ENCODE results near the gene VGLL4.

The VGLL4 gene

DNA sequence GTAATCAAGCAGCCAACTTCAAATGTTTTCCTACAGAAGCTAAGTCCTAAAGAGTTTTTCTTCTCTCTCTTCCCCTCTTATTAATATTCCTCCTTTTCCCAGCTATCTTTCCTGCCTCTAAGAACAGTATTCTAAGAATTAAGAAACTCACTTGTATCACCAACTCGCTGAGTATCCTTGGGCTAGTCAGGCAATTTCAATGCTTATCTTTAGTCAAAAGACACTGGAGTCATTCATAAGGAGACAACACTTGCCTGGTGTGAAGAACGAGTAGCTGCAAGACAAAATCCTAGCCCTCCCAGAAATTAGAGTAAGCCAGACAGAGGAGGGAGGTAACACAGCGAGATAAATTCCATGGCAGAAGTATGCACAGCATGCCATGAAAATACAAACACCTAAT is 10.7 kb downstream of the VGLL4 start:
- no peak for DNase-seq (ENCODE audit: low read depth)
- H3K4me3 ChIP-seq (ENCODE audit: low read depth, low read length): no peak overlapping the region

DNA sequence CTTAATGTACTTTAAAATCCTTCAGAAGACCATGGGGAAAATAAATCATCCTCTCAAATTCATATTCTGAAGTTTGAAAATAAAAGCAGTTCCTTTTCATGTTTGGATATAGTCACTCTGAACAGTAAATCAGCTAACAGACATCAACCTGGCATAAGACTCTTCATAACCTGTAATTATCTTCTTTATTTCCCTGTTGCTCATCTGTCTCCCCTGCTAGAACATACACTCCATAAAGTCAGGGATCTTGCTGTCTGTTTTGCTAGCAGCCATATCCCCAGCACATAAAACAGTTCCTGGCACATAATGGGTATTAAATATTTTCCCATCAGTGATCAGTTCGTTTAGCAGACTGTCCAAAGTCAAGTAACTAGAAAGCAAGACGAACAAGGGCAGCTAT is 11.2 kb downstream of the VGLL4 start:
- no peak overlapping the region for H3K4me3 ChIP-seq (ENCODE audit: low read depth, low read length)
- DNase-seq (ENCODE audit: low read depth): no peak

DNA sequence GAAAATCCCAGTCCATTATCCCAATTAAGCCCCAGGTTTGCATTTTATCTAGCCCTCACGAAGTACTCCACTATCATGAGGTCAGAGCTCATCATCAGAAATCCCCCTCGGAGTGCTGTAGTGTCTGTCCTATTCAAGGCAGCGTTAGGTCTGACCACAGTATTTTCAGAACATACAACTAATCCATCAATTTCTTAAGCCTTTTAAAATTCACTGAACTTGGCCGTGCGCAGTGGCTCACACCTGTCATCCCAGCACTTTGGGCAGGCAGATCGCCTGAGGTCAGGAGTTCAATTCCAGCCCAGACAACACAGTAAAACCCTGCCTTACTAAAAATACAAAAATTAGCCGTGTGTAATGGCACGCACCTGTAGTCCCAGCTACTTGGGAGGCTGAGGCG is 11.9 kb downstream of the VGLL4 start:
- H3K4me3 ChIP-seq (ENCODE audit: low read depth, low read length): no peak overlapping the region
- DNase-seq (ENCODE audit: low read depth): no peak

- no peak for DNase-seq (ENCODE audit: low read depth)
- no peak overlapping the region for H3K4me3 ChIP-seq (ENCODE audit: low read depth, low read length)
These were observed 14.0 kb downstream of the VGLL4 start for GRCh38 chr3:11629716-11630115.

GRCh38 chr3:11627612-11628011 is 16.1 kb downstream of the VGLL4 start:
- no peak for DNase-seq (ENCODE audit: low read depth)

DNA sequence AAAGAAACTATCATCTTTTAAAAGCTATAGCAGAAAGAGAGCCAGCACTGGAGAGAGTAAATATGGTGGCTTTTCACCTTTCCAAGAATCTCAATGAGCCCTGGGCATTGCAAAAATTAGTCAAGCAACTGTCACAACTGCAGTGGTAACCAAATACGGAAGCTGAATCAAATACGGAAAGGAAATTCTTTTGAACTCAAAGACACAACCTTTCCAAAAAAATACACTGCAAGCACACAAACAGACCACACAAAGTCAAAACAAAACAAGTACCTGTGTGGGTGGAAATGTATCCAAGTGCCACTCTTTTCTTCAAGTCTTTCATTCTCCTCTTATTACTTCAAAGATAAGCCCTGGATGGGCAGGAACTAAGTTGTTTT is 17.6 kb downstream of the VGLL4 start:
- no peak overlapping the region for H3K4me3 ChIP-seq (ENCODE audit: low read depth, low read length)
- no peak for DNase-seq (ENCODE audit: low read depth)

More at GRCh38 chr3:11627612-11628011, 16.1 kb downstream of the VGLL4 start:
- H3K4me3 ChIP-seq (ENCODE audit: low read depth, low read length): no peak overlapping the region

DNA sequence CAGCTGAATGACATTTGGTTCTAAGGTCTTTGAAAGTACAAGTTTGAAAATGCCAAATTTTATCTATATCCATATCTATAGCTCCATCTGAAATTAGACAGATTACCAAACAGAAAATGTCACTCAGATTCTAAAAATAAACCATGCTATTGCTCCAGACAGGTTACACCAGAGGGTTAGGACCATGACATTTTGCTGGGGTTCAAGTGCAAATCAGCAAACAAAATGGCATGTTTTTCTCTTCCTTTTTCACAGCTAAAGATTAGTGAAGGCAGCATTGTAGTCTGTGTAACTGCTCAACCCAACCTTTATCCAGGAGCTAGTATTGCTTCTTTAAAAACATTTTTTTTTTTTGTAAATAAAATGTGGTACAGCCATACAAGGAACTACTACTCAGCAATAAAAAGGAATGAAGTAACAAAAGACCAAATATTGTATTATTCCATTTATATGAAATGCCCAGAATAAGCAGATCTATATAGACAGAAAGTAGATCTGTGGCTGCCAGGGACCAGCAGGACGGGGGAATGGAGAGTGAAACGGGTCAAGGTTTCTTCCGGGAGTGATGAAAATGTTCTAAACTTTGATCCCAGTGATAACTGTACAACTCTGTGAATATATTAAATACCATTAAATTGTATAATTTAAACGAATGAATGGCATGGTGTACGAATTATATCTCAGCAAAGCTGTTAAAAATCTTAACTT is 18.2 kb downstream of the VGLL4 start:
- no peak overlapping the region for H3K4me3 ChIP-seq (ENCODE audit: low read depth, low read length)
- no peak for DNase-seq (ENCODE audit: low read depth)

DNA sequence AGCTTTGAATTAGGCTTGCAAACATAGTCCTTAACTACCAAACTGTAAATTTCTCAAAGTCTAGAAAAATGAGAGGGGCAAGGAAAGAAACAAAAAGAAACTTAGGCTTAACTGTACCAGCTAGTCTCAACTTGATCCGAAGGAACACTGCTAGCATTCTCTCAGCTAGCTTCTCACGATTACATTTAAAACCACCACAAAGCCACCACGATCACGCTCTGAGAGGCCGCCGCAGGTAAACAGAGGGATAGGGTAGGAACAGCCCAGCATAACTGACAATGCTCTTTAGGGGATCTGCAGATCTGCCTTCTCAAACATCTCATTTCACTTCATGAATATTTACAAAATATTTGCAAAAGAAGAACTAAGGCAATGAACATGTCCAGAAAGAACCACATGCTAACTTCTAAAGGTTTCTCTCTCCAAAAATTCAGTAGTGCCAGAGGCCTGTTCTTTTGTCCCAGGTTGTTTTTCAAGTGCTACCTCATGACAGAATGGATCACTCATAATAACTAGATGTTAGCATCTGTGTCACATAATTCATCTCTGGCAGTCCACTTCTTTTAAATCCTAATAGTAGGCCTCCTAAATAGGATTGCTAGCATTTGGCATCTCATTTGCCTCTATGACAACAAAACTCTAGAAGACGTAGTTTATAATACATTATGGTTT is 18.9 kb downstream of the VGLL4 start:
- no peak for DNase-seq (ENCODE audit: low read depth)
- no peak overlapping the region for H3K4me3 ChIP-seq (ENCODE audit: low read depth, low read length)

DNA sequence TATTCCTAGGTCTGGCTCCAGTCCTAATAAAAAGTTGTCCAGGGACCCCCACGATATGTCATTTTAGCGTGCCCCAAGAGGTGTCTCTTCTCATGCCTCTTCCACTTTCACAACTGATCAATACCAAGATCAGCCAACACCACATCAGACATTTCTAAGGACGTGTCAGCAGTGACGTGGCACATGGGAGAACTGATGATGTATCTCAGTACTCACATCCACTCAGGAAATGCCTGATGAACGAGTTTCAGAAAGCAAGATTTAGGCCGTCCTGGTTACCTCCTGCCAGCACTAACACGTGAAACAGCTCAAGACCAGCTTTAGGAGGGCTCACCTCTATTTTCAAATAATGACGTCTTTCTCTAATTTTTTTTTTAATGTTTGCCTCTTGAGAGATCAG is 19.6 kb downstream of the VGLL4 start:
- no peak for DNase-seq (ENCODE audit: low read depth)
- no peak overlapping the region for H3K4me3 ChIP-seq (ENCODE audit: low read depth, low read length)

GRCh38 chr3:11622586-11623550 is 20.8 kb downstream of the VGLL4 start:
- no peak for DNase-seq (ENCODE audit: low read depth)

GRCh38 chr3:11621077-11621476 is 22.6 kb downstream of the VGLL4 start:
- DNase-seq (ENCODE audit: low read depth): no peak
- no peak overlapping the region for H3K4me3 ChIP-seq (ENCODE audit: low read depth, low read length)

More at GRCh38 chr3:11622586-11623550, 20.8 kb downstream of the VGLL4 start:
- H3K4me3 ChIP-seq (ENCODE audit: low read depth, low read length): no peak overlapping the region

DNA sequence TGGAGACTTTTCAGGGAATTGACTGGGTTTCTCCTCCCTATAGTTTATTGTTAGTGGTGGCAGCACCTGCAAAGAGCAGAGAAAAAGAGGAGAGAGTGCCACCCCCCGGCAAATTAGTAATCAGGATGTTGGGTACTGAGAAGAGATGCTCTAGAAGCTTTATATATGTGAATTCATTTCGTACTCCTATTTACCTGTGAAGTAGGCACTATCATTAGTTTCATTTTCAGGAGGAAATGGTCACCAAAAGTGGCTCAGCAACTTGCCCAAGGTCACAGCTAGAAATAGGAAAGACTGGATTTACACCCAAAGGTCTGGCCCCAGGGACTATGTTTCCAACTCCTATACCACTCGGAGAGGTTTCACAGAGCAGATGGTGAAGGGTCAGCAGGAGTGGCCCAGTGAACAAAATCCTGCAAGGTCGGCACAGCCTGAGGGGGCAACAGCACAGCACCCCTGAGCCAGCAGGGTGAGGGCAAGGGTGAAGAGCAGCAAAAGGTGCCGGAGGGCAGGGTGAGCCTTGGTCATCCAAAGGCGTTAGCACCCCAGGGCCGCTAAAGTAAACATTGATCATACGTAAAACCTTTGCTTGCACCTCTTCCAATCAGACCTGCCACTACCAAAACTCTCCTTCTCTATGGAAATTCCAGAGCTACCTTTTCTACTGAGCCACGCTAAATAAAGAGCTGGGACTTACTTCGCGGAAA is 23.6 kb downstream of the VGLL4 start:
- no peak for DNase-seq (ENCODE audit: low read depth)
- H3K4me3 ChIP-seq (ENCODE audit: low read depth, low read length): no peak overlapping the region

DNA sequence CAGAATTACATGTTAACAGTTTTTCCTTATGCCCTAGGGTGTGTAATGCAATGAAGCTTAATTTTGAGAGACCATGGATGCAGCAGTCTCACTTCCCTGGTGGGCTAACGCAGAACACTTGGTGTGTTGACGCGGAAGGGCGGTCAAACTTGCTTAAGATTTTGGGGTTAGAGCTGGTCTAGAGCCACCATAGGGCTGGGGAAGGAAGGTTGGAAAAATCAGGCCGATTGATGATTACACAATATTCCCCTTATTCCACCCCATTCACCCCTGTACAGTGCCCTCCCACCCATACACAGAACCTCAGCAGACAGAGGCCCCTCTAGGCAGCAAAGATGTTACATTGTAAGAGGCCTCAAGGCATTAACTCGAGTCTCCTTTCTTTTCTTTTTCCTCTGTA is 24.3 kb downstream of the VGLL4 start:
- no peak overlapping the region for H3K4me3 ChIP-seq (ENCODE audit: low read depth, low read length)
- no peak for DNase-seq (ENCODE audit: low read depth)

DNA sequence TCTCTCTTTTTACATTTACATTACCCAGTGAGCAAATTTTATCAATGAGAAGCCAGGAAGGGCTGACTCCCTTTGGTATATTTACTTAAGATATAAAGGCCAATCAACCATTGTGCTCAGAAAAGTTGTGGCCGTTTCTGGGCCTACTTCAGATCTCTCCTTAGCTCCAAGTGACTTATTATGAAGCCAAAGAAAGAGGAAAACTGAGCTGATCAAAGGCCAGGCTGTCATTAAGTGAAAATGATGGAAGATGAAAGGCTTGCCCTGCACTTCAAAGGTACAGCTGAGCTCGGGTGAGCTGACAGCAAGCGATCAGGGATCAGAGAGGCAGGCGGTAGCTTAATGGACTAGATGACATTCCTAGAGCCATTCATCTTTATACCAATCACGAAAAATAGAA is 24.8 kb downstream of the VGLL4 start:
- no peak overlapping the region for H3K4me3 ChIP-seq (ENCODE audit: low read depth, low read length)
- DNase-seq (ENCODE audit: low read depth): no peak

- no peak for DNase-seq (ENCODE audit: low read depth)
- no peak overlapping the region for H3K4me3 ChIP-seq (ENCODE audit: low read depth, low read length)
These were observed 27.2 kb downstream of the VGLL4 start for GRCh38 chr3:11616551-11616950.

- H3K4me3 ChIP-seq (ENCODE audit: low read depth, low read length): no peak overlapping the region
- no peak for DNase-seq (ENCODE audit: low read depth)
These were observed 29.7 kb downstream of the VGLL4 start for GRCh38 chr3:11613851-11614487.

GRCh38 chr3:11613319-11613718 is 30.4 kb downstream of the VGLL4 start:
- DNase-seq (ENCODE audit: low read depth): no peak

DNA sequence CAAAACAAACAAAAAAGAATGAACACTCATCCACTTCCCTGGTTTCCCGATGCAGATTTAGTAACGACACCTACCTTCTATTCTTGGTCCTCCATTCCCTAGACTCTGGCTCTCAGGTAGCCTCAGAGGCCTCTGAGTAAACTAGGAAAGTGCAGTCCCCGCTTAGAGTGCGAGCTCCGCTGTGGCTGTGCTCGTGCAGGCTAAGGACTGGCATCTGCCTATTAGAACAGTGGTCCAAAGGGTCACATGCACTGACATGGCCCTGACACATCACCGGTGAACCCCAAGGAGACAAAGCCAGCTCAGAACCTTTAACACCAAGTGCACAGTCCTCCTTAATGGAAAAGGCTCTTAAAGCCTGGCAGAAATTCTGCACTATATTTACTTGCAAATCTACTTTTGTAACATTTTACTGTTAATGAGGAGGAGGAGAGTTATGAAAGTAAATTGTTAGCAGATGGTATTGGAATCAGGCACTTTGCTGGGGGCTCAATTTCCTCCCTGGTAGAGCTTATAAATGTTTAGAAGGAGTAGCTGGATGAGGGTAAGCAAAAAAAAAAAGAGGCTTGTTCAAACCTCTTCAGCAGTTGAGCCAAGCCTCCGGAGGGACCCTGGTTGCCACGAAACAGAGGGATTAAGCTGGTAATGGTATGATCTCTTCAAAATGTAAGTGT is 31.1 kb downstream of the VGLL4 start:
- H3K4me3 ChIP-seq (ENCODE audit: low read depth, low read length): no peak overlapping the region
- no peak for DNase-seq (ENCODE audit: low read depth)

More at GRCh38 chr3:11613319-11613718, 30.4 kb downstream of the VGLL4 start:
- H3K4me3 ChIP-seq (ENCODE audit: low read depth, low read length): no peak overlapping the region

Measured in skeletal muscle cell (primary cell).